HG03039 (cell line): ENCODE measurements around the gene STIM2.
"Not testable (repeated sequence)": the region's sequence is repeated elsewhere in the genome, so short reads cannot be mapped to it uniquely, and the experiment has no call there.

Source experiments
- ATAC-seq: cut with Tn5 transposase; IDR thresholded peaks from one replicate; pipeline ENCODE4 v1.9.1; 2021; ENCODE audit warnings: mild to moderate bottlenecking, moderate library complexity; ENCODE audit not compliant: unreplicated experiment

The STIM2 gene

DNA sequence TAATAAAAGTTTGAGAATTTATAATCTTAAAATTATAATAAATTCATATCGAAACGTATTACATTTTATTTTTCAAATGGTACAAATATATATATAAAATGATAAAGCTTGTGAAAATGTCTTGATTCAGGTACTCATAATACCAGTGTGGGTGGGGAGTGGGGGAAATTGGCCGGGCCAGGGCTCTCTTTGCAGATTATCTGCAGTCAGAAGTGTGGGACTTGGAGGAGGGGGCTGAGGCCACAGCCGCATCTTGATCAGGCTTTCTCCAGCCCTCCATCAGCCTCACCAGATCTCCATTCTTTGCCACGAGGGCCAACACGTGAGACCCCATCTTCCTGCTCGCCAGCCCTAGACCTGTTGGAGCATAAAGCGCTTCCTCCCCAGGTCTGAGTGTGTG, 86.7 kb downstream of the STIM2 start:
- ATAC-seq: no peak

DNA sequence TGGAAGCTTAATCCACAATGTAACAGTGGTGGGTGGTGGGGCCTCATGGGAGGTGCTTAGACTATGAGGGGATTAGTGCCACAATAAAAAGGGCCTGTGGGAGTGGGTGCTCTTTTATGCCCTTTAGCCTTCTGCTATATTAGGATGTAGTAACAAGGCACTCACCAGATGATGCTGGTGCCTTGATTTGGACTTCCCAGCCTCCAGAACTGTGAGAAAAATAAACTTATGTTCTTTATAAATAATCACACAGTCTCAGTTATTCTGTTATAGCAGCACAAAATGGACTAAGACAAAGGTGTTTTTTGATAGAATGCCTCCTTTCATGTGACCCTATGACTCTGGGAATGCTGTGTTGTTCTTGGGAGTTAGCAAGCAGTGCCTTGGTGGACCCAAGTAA, 89.8 kb downstream of the STIM2 start:
- no peak for ATAC-seq

DNA sequence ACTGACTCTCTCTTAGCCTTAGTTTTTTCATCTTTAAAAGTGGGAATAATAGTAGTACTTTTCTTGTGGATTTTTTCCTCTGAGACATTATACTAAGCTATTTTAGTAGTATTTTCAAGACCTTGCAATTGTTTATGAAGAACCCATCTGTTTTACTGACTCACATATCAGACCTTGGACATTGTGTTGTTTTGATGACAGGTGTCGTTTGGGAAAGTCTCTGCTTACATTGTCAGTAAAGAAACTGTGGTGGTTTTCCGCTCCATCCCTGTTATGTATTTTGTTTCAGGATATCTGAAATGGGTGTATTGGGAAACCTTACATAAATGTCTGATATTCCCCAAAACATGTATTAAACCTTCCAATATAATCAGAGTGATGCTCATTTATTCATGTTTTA, 92.2 kb downstream of the STIM2 start:
- no peak for ATAC-seq

GRCh38 chr4:26953366-26953765, 92.7 kb downstream of the STIM2 start:
- no peak for ATAC-seq

- no peak for ATAC-seq
These were observed 93.3 kb downstream of the STIM2 start for GRCh38 chr4:26953770-26954423.

DNA sequence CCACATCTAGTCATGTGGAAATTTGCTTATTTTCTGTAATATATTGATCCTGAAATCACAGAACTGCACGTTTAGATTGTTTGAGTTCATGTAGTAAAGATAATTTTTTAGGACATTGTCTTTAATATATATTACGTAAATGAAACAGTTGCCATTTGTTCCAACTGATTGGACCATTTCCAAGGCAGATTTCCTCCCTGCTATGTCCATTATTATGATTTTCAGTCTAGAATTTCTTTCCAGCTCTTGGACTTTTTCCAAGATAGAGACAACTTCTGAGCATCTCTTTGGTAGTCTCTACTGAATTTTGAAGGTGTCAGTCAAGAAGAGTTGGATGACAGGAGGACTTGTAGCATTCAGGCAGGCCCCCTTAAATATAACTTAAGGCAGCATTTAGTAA, 94.6 kb downstream of the STIM2 start:
- no peak for ATAC-seq

DNA sequence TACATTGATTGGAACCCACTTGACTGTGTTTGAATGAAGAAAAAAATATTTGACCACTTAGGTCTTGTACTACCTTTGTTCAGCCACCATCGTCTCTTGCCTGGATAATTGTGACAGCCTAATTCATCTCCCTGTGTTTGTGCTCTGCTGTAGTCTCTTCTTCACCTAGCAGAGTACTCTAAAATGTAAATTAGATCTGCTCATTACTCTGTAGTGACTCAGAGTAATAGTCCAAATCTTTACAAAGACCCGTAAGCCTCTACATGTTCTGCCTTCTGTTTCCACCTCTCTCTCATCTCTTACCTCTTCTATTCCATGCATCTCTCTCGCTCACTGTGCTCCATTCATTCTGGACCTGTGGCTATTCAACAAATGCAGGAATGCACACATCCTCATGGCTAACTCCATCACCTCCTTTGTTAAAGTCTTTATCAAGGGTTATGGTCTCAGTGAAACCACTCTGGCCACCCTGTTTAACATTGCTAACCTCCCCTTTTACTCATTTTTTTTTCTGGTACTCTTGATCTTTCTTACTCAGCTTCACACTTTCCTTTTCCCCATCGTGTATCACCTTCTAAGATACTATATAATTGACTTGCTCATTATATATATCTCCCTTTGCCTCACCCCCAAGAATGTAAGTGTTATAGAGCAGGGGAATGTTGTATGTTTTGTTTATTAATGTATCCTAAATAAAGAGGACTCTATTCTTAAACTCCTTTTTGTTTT, 98.4 kb downstream of the STIM2 start:
- ATAC-seq: no peak

- ATAC-seq: no peak
These were observed 99.0 kb downstream of the STIM2 start for GRCh38 chr4:26959654-26960047.

- ATAC-seq: no peak
These were observed 102.1 kb downstream of the STIM2 start for GRCh38 chr4:26962720-26963119.

DNA sequence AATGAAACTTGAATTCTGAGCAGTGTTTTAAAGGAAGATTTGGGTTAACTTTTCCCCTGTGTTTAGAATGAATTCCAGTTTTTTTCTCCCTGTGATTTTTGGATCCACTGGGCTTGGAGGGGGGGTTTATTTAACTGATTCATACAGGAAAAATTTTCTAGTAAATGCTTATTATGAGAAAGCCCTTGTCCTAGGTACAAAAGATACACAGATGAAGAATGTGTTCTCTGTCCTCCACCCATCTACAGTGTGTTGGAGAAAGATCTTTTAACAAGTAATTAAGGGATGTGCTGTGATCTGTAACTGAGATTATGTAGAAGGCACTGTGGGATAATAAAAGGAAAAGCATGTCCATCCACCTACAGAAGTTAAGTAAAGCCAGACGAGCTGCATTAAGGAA, 103.9 kb downstream of the STIM2 start:
- ATAC-seq: no peak

GRCh38 chr4:26964994-26965393, 104.4 kb downstream of the STIM2 start:
- no peak for ATAC-seq

GRCh38 chr4:26975464-26976181, 115.0 kb downstream of the STIM2 start:
- not testable (repeated sequence) for ATAC-seq

- ATAC-seq: no peak
These were observed 117.9 kb downstream of the STIM2 start for GRCh38 chr4:26978387-26979053.

- ATAC-seq: no peak
These were observed 124.3 kb downstream of the STIM2 start for GRCh38 chr4:26984896-26985295.

DNA sequence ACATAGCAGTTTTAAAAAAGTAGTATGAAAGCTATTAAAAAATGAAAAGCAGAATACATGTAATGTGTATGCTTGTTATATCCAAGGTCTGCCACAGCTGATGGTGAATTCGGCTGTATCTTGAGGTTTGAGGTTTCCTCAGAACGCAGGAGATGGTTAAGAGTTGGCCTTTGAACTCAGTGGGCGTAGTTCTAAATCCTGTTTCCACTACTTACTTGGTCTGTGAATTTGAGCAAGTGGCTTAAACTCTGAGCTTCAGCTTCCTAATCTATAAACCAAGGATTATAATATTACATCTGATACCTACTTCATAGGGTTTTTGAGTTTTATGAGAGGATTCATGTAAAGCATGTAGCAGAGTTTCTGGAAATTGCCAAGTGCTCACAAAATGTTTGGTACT, 125.2 kb downstream of the STIM2 start:
- ATAC-seq: peak; percentile 75

DNA sequence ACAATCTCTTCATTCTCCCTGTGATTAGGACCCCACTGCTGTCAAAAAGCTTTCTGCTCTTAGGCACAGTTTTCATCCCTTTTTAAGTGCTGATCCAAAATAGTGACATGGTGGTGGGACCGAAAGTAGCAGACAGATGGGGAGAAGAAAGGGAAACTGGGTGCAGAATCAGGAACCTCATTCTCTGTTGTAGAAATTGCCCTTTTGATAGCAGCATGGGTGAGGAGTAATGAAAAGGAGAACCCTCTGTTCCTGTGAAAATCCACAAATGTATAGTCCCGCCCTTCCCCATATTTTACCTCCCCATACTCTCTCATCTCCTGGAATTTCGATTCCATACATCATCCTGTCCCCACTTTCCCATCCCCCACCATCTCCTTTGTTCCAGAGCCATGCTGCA, 126.5 kb downstream of the STIM2 start:
- no peak for ATAC-seq

GRCh38 chr4:26991057-26991456, 130.4 kb downstream of the STIM2 start:
- ATAC-seq: no peak

GRCh38 chr4:26992657-26993361, 132.2 kb downstream of the STIM2 start:
- ATAC-seq: peak; percentile 92

DNA sequence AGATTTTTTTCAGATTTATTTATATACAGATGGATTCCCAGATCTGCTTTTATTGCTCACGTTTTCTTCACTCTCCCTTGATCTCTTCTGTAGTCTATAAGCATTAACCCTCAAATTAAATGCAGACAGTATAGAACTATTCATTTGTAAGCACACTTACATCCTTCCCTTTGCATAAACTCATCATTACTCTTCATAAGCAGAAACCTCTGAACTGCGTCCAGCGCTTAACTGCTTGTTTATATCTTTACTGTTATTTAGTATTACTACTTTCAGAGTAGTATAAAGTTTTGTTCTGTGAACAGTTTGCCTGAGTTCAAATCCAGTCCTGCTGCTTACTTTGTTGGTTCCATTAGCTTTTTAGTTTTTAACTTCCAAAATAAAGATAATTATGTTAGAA, 132.9 kb downstream of the STIM2 start:
- ATAC-seq: no peak

- ATAC-seq: no peak
These were observed 133.3 kb downstream of the STIM2 start for GRCh38 chr4:26993967-26994366.

DNA sequence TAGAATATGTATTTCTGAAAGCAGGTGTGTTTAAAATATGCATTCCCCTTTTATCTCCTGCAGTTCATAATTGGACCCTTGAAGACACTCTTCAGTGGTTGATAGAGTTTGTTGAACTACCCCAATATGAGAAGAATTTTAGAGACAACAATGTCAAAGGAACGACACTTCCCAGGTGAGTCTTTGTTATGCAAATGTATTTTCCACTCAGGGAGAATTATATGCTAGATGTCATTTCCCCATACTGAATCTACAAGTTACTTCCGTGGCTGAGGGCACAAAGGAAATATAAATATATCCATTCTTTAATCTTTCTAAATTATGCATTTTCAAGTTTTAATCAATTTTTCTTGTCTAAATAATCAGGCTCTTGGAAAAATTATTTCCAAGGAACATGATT, 134.7 kb downstream of the STIM2 start:
- no peak for ATAC-seq
